Occipital lobe (tissue), 2 donors: ENCODE data around the gene MTNR1B. TPM values are rescaled to one million over a fixed set of nuclear protein-coding genes. Genes with fewer than 3 reads are reported as not detected.

Experiments
- DNase-seq: peaks from one replicate; lab custom pipeline; 2025; lab: John Stamatoyannopoulos, UW
- total RNA-seq: library from RNA; depleted of rRNA; stranded (reverse); fragments of >200 nt; gene quantifications from one replicate; pipeline ENCODE4 v1.2.3, GENCODE V29; 2014

Gene MTNR1B
- total RNA-seq, 1 donor from 2014 or later, result not detected

DNA sequence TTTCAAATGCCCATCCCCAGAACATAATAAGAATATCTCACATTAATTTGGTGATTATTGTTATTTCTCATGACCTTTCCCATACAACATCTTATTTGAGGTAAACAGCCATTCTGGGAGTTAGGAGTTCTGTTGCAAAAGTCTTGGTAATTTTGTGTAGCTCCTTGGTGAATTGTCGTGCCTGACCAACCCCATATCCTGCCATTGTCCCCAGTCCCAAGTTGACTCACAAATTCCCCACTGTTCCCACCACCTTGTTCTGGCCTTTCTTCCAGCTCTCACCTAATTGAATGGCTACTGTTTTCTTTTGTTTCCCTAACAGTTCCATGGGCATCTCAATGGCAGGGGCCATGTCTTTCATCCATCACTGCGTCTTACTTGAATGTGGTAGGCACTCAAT is 8.0 kb downstream of the MTNR1B start:
- no peak for DNase-seq

DNA sequence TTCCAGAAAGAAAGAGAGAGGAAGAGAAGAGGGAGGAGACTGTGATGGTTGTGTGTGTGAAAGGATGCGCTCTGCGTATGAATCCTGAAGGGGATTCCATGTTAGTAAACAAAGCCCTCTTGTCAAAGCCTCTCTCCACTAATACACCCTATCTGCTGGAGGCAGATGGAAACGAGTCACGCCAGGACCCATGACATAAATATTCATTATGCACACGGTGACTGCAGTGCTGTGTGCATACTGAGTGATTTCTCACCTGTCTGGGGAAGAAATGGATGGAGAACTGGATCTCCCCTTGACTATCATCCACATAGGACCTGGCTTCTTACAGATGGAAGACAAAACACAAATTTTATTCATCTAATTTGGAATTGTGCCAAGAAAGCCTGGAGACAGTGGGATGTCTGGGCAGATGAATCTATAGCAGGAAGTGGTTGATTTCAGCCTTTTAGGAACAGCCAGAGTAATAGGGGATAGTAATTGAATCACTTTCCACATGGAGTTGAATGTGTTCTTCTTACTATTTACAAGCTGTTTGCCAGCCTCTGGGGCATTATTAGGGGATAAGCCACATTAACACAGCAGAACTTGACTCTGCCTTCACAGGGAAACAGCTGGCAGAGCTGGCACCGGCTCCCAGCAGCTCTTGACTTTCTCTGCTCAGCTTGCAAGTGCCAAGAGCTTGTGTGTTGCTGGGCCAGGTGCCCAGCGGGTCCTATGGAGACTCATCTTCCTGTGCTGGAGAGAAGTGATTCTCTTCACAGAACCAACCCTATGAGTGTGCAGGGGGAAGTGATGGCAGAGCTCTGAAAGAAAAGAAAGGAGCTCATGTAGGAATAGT is 9.0 kb downstream of the MTNR1B start:
- DNase-seq, result peak; percentile 59

DNA sequence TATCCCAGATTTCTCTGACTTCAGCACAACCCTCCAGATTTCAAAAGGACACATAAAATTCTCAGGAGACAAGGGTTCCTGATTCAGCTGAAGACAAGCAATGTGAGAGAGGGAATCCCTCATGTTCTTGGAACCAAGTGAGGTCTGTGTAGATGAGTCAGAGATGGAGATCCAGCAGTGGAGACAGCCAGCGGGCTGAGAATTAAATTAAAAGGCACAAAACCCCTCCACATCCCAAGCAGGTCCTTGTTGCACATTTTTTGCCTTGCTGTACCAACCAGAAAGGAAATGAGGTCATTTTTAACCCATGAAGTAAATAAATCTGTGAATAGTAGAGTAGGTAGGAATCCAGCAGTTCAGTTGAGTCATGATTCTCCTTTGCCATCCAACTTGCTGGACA is 9.7 kb downstream of the MTNR1B start:
- DNase-seq, result no peak

DNA sequence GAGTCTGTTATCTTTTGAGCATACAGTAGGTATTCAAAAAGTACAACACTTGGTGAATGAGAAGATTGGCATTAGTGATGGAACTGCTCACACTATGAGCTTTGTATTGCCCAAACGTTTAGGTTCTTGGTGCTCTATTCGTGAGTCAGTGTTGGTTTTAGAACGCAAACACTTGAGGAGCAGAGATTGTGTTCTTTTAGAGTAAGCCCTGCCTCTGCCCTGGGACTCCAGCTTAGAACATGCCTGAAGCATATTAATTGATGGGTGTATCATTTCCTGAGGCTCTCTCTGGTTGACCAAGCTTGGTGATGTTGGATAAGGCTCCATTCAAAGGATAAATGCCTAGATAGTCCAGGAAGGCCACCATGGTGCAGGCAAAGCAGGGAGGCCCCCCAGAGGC is 10.9 kb downstream of the MTNR1B start:
- DNase-seq, result no peak

DNA sequence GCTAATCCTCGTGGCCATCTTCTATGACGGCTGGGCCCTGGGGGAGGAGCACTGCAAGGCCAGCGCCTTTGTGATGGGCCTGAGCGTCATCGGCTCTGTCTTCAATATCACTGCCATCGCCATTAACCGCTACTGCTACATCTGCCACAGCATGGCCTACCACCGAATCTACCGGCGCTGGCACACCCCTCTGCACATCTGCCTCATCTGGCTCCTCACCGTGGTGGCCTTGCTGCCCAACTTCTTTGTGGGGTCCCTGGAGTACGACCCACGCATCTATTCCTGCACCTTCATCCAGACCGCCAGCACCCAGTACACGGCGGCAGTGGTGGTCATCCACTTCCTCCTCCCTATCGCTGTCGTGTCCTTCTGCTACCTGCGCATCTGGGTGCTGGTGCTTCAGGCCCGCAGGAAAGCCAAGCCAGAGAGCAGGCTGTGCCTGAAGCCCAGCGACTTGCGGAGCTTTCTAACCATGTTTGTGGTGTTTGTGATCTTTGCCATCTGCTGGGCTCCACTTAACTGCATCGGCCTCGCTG is 12.1 kb downstream of the MTNR1B start:
- no peak for DNase-seq

DNA sequence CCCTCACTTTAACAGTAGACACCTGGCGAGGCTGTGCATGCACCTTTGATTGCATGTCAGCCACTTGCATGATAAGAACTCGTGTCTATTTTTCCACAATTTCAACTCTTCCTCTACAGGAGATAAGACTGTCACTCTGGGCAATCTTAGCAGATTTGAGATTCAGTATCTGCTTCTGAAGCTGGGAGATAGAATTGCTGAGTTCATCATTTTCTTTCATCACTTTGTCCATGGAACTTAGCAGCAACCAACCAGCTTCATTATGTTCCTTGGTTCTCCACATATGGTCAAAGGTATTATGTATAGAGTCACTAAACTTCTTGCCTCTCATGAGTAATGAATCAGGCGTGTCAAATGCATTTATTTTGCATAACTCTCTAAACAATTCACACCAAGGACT is 17.1 kb downstream of the MTNR1B start:
- DNase-seq, result no peak

DNA sequence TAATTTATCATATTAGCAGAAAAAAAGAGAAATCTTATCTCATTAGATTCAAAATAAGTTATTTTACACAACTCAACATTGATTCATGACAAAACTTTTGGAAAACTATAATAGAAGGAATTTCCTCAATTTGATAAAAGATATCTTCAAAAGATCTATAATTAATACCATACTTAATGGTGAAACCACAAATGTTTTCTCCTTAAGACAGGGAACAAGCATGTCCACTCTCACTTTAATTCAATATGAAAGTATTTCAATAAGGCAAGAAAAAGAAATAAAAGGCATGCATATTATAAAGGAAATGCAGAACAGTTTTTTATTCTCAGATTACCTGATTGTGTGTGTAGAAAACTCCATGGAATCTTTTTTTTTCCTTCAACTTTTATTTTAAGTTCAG is 23.6 kb downstream of the MTNR1B start:
- DNase-seq, result no peak

DNA sequence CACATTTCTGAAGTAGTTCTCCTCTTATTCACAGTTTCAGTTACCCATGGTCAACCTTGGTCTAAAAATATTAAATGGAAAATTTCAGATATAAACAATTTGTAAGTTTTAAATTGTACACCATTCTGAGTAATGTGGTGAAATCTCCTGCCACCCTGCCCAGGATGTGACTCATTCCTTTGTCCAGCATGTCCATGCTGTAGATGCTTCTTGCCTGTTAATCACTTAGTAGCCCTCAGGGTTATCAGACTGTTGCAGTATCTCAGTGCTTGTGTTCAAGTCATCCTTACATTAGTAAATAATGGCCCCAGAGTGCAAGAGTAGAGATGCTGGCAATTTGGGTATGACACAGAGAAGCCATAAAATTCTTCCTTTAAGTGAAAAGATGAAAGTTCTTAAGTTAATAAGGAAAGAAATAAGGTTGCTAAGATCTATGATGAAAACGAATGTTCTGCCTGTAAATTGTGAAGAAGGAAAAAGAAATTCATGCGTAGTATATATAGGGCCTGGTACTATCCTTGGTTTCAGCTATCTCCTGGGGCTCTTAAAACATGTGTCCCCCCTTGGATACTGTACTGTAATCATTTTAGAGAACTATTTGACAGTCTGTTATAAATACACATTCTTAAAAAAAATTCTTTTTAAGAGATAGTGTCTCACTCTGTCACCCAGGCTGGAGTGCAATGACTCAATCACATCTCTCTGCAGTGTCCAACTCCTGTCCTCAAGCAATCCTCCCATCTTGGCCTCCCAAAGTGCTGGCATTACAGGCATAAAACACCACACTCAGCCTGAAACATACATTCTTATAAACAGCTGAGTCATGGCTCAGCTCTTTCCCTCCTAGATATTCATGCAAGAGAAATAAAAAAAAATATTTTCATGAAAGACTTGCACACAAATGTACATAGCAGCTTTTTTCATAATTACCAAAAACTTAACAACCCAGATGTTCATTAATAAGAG is 31.3 kb downstream of the MTNR1B start:
- no peak for DNase-seq

DNA sequence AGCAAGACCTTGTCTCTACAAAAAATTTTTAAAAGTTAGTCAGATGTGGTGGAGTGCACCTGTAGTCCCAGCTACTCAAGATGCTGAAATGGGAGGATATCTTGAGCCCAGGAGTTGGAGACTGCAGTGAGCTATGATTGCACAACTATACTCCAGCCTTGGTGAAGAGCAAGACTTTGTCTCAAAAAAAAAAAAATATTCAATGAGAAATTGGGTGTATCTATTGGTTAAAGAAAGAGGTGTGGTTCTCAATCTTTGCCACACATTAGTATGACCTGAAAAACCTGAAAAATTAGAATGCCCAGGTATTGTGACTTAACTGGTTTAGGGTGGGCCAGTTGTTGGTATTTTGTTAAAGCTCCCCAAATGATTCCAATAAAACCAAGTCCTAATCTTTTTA is 32.4 kb downstream of the MTNR1B start:
- DNase-seq, result no peak

DNA sequence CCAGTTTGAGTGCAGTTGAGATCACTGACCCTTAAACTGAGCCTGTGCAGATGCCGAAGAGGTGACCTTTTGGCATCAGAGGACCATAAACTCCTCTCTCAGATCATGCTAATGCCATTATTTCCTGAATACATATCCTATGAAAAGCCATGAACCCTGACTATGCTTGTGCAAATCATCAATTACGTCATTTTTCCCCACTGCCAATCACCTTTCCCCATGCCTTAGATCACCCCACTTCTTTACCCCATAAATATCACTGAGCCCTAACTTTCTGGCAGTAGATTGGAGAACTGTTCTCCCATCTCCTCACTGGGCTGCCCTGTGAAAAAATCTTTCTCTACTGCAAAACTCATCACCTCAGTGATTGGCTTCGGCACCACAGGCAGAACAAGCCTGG is 32.9 kb downstream of the MTNR1B start:
- no peak for DNase-seq

DNA sequence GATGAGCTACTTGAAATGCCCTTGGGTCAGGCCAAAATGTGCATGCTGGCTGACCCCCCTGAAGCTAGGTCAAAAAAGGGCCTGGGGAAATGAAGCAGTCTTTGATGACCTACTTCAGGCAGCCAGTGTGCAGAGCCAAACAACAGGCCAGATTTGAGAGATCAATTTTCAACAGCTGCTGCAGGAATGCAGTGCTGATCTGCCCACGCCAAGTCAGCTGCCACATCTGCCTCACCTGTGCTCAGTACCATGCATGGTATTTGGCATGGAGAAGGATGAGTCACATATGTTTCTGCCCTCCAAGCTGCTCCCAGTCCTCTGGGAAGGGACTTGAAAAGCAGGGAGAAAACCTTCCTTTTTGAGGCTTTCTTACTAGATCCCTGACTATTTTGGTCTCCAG is 35.8 kb downstream of the MTNR1B start:
- no peak for DNase-seq

DNA sequence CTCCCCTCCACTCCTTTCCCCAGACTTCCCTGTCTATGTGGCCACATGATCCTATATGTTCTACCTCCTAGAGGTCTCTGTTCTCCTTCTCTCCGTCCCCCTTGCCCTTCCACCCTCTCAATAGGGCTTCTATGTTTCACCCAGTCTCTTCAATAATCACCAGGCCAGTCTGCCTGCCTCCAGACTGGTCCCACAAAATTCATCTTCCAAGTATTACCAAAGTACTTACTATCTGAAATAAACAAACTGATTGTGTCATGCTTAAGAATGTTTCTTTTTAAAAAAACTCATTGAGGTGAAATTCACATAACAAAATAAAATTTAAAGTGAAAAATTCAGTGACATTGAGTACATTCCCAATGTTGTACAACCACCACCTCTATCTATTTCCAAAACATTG is 44.2 kb downstream of the MTNR1B start:
- DNase-seq, result no peak

DNA sequence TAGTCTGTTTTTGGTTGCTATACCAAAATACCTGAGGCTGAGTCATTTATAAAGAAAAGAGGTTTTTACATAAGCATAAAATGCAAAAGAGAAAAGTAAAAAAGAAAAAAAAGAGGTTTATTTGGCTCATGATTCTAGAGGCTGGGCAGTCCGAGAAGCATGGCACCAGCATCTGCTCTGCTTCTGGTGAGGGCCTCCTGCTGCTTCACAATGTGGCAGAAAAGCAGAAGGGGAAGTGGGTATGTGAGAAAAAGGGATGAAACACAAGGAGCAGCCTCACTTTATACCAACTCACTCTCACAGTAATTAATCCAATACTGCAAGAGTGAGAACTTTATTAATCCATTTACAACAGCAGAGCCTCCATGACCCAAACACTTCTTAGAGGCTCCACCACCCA is 47.1 kb downstream of the MTNR1B start:
- DNase-seq, result no peak

DNA sequence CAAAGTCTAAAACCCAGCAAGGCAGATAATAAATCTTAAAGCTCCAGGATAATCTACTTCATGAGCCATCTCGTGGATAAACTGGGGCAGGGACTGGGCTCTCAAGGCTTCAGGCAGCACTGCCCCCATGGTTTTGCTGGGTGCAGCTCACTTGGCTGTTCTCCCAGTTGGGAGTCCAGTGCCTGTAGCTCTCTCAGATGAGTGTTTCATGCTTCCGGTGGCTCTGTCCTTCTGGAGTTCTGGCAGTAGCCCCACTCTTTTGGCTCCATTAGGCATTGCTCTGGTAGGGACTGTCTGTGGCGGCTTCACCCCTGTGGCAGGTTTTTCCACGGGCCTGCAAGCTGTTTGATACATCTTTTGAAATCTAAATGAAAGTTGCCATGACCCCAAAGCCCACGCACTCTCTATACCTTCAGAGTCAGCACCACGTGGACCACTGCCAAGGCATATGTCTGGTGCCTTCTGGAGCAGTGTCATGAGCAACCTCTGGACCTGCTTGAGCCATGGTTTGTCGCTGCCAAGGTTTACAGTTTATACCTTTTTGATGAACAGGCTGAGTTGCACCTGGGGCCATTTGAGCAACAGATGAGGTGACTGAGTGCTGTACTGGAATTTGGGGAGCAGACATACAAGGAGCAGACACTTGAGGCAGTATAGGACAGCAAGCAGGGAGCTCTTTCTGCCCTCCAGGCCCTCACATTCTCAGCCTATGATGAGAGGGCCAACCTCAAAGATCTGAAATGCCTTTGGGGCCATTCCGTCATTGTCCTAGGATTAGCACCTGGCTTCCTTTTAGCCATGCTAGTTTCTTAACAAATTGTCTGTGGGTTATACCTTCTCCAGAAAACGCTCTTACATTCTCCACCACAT is 48.6 kb downstream of the MTNR1B start:
- no peak for DNase-seq

DNA sequence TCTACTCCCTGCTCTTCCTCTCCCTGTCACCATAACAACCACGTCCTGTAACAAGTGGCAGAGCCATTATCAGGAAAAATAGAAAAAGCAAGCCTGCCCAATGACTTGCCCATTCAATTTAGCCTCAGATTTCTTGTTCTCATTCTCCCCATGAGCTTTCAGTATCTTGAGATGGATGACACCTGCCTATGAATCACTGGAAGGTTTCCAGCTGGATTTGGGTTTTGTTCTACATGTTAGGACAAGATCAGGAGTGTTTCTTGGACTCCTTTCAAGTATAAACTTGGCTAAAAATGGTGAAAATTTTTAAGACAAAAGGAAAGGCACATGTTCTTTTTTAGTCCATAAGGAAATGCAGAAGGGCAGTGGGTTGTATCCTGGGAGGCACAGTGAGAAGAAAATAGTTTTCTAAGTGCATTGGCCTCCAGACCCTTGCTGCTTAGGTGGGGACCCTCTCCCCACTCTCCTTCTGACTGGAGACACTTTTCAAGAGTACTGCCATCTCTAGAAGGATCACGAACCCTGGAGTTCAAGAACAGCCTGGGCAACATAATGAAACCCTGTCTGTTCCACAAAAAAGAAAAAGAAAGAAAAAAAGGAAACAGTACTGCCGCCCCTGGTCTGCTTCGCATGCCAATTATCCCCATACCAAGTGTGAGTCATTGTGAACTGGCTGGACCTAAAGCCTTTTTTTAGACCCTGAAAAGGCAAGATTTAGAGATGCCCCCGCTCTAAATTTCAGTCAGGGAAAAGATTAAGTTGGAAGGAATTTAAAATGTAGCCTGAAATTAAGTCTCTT is 51.0 kb downstream of the MTNR1B start:
- DNase-seq, result peak; percentile 4

DNA sequence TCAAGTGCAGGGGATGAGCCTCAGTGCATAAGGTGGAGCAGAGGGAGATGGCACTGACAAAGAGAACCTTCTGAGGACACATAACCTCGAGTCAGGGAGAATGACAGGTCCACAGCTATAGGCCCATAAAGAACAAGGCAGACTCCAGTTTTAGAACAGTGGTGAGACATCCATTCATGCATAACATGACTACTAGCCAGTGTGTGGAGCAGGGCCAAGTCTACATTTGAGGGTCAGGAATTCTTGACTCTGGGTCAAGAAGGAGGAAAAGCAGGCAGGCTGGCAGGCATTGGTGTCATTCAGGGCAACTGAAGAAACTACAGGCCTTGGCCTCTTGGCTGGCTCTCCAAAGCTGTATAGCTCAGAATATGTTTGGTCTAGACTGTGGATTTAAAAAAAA is 54.9 kb downstream of the MTNR1B start:
- DNase-seq, result no peak

DNA sequence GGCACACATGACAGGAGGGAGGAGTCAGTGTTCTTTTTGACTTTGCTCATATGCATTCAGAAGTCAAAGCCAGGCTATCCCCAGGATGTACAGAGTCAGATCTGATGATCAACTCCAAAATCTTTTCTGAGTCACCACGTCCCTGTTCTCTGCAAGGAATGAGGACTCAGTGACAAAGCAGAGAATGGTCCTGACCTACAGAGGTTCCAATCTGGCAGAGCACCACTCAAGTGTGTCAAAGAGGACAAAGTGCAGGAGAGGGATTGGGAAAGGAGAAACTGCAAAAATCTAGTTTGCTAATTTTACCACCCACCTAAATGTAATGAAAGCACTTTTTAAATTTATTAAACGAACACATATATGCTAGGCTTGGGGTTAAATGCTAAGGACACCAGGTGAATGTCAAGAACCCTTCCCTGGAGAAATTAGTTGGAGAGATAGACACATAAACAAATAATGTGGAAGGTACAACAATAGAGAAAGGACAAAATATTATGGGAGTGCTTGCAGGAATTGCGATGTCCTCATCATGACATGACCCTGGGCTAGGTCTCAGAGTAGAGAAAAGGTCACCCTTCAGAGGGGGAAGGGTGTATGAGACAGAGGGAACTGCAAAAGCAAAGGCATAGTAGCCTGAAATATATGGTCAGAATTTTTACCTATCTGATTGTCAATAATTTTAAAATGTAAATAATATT is 56.3 kb downstream of the MTNR1B start:
- DNase-seq, result no peak

DNA sequence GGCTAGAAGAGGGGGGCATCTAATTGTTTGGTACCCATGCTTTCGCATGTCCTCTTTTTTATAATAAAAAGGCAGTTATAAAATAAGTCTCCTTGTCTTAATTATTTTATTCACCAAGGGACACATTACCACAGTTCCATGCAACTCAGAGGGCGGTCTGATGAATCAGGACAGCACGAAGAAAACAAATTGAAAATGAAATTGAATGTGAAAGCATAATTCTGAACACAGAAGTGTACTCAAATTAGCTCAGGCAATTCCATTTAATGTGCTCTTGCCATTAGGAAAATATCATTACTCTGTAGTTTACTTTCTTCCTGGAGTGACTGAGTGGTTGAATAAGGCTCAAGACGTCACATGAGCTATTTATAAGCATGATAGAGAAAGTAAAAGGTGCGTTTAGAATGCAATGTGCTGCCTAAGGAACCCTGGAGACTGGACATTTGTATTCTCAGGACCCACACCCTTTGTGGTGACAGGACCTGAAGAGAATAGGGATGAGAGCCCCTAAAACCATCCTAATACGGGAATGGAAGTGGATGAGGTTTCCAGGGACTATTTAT is 59.6 kb downstream of the MTNR1B start:
- no peak for DNase-seq

DNA sequence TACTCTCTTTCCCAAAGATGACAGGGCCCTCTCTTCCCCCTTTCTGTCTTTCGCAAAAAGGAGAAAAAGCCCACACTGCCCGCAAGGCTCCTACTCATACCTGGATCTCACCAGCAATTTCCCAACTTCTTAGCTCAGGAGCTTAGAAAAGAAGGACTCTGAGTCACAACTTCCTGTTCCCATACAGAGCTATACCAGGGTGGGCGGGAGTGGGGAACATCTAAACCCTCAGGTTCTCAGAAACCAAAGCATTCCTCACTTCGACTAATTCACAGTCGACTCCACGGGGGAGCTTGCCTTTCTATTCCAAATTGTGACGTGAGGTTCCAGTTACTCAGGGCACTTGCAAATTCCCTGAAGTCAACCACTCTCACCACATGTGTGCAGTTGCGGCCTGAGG is 61.9 kb downstream of the MTNR1B start:
- peak; percentile 4 for DNase-seq
